Esophagus muscularis mucosa (tissue), 4 donors: ENCODE measurements around the gene MT1F. TPM values are rescaled to one million over a fixed set of nuclear protein-coding genes. Genes with fewer than 3 reads are reported as not detected.
"Not testable (repeated sequence)": the region's sequence is repeated elsewhere in the genome, so short reads cannot be mapped to it uniquely, and the experiment has no call there.

Experiments used
- DNase-seq: peaks from one replicate; pipeline ENCODE4 v3.0.0-alpha.2; 2017; ENCODE audit errors: extremely low spot score
- H3K27ac ChIP-seq, 4 donors: fragments of 200-600 bp; sonication (generic); replicated peaks in 1 of 4; 1 replicate in 3 of 4; 2 replicates in 1 of 4; pipeline ENCODE4 v1.5.1; 2016 to 2019; ENCODE audit warnings: mild to moderate bottlenecking in 1 of 4
- H3K27me3 ChIP-seq, 4 donors: fragments of 200-600 bp; sonication (generic); one replicate each; pipeline versions ENCODE4 v1.5.1 to v1.6.0; 2016 to 2019
- H3K36me3 ChIP-seq, 4 donors: fragments of 200-600 bp; sonication (generic); one replicate each; pipeline ENCODE4 v1.5.1; 2016 to 2019
- H3K4me1 ChIP-seq, 4 donors: fragments of 200-600 bp; sonication (generic); one replicate each; pipeline ENCODE4 v1.5.1; 2016 to 2019
- H3K4me3 ChIP-seq, 4 donors: fragments of 200-600 bp; sonication (generic); 1 replicate in 2 of 4; 2 replicates in 2 of 4; pipeline ENCODE4 v1.5.1; 2016 to 2019; ENCODE audit warnings: mild to moderate bottlenecking in 4 of 4, moderate library complexity in 1 of 4
- H3K9me3 ChIP-seq, 4 donors: fragments of 200-600 bp; sonication (generic); 1 replicate in 3 of 4; 2 replicates in 1 of 4; pipeline ENCODE4 v1.5.1; 2016 to 2019
- EP300 ChIP-seq: sonication (generic); formaldehyde crosslinking; IDR thresholded peaks from one replicate; pipeline ENCODE4 v1.6.1; 2017; ENCODE audit warnings: antibody characterized with exemption
- POLR2A ChIP-seq: fragments of 450-650 bp; IDR thresholded peaks from one replicate; pipeline ENCODE4 v1.6.1; 2017; ENCODE audit warnings: antibody characterized with exemption, moderate library complexity, mild to moderate bottlenecking, low read depth
- POLR2AphosphoS5 ChIP-seq, 2 donors: sonication (generic); formaldehyde crosslinking; IDR thresholded peaks; one replicate each; pipeline ENCODE4 v1.6.1; 2017; ENCODE audit warnings: antibody characterized with exemption in 2 of 2
- WGBS: methylation state at CpG from one replicate; pipeline ENCODE4 v1.1.5; 2018; 5-methylcytosine and 5-hydroxymethylcytosine counted together
- intact Hi-C: fragments of 100-400 bp; cut with DNase I; formaldehyde crosslinking; loops from one replicate; pipeline ENCODE4 v1.15.1; 2023
- total RNA-seq, 4 donors: library from RNA; depleted of rRNA; stranded (reverse); fragments of >200 nt; gene quantifications; one replicate each; pipeline versions ENCODE4 v1.1.0 to v1.2.1, GENCODE V29; 2016
- TF ChIP-seq, protein P1 (sequence below), 3 experiments: fragments of 200-600 bp in 2 of 3; fragments of 450-650 bp in 1 of 3; sonication (generic) in 2 of 3; IDR thresholded peaks; one replicate each; pipeline ENCODE4 v1.5.1; 2017 to 2019; ENCODE audit warnings: antibody characterized with exemption in 3 of 3, mild to moderate bottlenecking in 2 of 3, moderate library complexity in 1 of 3

MT1F gene
- total RNA-seq, 4 donors from 2014 or later: 2.1 to 7.1 (median 5.0) TPM

DNA sequence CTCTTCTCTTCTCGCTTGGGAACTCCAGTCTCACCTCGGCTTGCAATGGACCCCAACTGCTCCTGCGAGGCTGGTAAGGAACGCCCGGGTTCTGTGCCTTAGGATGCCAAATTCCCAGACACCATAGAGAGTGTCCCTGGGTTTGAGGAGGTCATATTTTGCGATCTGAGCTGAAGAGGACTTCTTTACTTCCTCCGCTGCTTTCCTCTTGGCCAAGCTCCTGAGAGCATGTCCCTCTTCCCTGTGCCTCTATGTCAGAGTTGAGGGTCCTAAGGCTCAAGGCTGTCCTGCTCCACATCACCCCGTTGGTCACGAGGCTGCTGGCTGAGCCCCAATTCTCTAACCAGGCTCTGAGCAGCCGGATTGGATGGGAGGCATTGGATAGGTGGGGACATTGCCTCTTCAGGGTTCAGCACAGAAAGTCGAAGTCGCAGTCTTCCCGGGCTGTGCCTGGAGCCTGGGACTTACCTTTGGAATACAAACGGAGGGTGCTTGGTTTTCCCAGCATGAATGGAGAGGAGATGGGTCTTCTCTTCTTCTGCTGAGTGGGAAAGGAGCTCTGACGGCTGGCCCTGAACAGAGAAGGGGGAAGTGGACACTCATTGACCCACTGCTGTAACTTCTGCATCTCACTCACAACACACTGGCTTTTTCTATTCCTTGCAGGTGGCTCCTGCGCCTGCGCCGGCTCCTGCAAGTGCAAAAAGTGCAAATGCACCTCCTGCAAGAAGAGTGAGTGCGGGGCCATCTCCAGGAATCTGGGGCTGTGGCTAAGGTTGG, 12.3 kb downstream of the MT1F start:
- DNase-seq: no peak
- no peaks in the 10 kb centered on the region for H3K9me3 ChIP-seq
- H3K27ac ChIP-seq: no peak overlapping the region
- intact Hi-C loops: no loop called here
- no peaks in the 10 kb centered on the region for H3K36me3 ChIP-seq
- peaks cover 12 to 27% (median 19%) of the 10 kb centered on the region in 4 donors for H3K4me1 ChIP-seq
- TF ChIP-seq POLR2AphosphoS5 (IDR thresholded peaks at IDR 0.05) (no peak), EP300 (no peak), POLR2A (no peak)
- TF ChIP-seq, protein P1, sequence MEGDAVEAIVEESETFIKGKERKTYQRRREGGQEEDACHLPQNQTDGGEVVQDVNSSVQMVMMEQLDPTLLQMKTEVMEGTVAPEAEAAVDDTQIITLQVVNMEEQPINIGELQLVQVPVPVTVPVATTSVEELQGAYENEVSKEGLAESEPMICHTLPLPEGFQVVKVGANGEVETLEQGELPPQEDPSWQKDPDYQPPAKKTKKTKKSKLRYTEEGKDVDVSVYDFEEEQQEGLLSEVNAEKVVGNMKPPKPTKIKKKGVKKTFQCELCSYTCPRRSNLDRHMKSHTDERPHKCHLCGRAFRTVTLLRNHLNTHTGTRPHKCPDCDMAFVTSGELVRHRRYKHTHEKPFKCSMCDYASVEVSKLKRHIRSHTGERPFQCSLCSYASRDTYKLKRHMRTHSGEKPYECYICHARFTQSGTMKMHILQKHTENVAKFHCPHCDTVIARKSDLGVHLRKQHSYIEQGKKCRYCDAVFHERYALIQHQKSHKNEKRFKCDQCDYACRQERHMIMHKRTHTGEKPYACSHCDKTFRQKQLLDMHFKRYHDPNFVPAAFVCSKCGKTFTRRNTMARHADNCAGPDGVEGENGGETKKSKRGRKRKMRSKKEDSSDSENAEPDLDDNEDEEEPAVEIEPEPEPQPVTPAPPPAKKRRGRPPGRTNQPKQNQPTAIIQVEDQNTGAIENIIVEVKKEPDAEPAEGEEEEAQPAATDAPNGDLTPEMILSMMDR (IDR thresholded peaks at IDR 0.05): no peak
- H3K4me3 ChIP-seq: peak overlapping the region in 1 of 4 donors; percentile 12
- WGBS: 24% methylated on average over 19 of the region's 19 CpGs
- peaks cover 4 to 100% (median 31%) of the 10 kb centered on the region in 4 donors for H3K27me3 ChIP-seq

DNA sequence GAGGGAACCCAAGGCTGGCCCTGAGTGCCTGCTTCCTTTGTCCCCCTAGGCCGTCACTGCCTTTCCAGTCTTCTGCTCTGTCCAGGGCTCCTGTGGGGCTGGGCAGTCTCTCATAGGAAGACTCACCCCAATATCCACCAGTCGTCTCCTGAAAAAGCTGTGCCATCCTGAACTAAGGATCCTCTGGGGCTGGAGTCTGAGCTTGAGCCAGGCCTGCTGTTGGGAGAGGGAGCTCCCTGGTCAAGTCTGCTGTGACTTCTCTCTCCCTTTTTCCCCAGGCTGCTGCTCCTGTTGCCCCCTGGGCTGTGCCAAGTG, 12.8 kb downstream of the MT1F start:
- no peak overlapping the region for H3K4me3 ChIP-seq
- peaks cover 4 to 100% (median 34%) of the 10 kb centered on the region in 4 donors for H3K27me3 ChIP-seq
- no peak for TF ChIP-seq EP300
- TF ChIP-seq POLR2AphosphoS5 (IDR thresholded peaks at IDR 0.05): no peak
- TF ChIP-seq POLR2A: no peak
- TF ChIP-seq, protein P1 (IDR thresholded peaks at IDR 0.05): no peak

GRCh38 chr16:56671691-56672090, 13.9 kb downstream of the MT1F start:
- WGBS: 61% methylated on average over 2 of the region's 2 CpGs
- intact Hi-C loops: loop anchor here (2.0 kb wide), 1 partner anchor 31 kb away; no protein-coding TSS in a partner anchor
- Histone ChIP-seq H3K4me1 (peaks cover 19 to 39% (median 29%) of the 10 kb centered on the region in 4 donors), H3K27me3 (peaks cover 4 to 100% (median 40%) of the 10 kb centered on the region in 4 donors)
- not testable (repeated sequence) for H3K9me3 ChIP-seq, DNase-seq, H3K4me3 ChIP-seq, H3K36me3 ChIP-seq, H3K27ac ChIP-seq

More for the DNA sequence above, 12.8 kb downstream of the MT1F start:
- DNase-seq: no peak
- intact Hi-C loops: no loop called here
- H3K4me1 ChIP-seq: peaks cover 13 to 30% (median 22%) of the 10 kb centered on the region in 4 donors
- no peaks in the 10 kb centered on the region for H3K36me3 ChIP-seq
- WGBS: 100% methylated on average over 1 of the region's 2 CpGs
- no peak overlapping the region for H3K27ac ChIP-seq
- no peaks in the 10 kb centered on the region for H3K9me3 ChIP-seq

DNA sequence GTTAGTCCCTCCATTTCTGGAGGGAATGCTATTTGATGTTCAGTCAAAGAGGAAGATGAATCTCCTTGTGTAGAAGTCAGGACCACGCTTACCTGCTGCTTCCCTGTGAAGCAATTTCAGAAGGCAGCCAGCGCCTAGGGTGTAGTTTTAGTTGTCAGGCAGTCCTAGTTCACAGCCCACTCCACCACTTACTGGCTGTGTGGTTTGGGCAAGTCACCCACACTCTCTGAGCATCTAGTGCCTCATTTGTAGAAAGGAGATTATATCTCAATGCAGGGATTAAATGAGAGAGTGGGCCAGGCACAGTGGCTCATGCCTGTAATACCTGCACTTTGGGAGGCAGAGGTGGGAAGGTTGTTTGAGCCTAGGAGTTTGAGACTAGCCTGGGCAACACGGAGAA, 14.4 kb downstream of the MT1F start:
- Histone ChIP-seq H3K27me3 (peaks cover 4 to 100% (median 39%) of the 10 kb centered on the region in 4 donors), H3K4me1 (peaks cover 19 to 39% (median 29%) of the 10 kb centered on the region in 4 donors)
- not testable (repeated sequence) for H3K4me3 ChIP-seq, H3K27ac ChIP-seq, H3K36me3 ChIP-seq, DNase-seq, H3K9me3 ChIP-seq
- 76% methylated on average over 3 of the region's 3 CpGs for WGBS
- intact Hi-C loops: loop anchor here (2.0 kb wide), 1 partner anchor 31 kb away; no protein-coding TSS in a partner anchor

DNA sequence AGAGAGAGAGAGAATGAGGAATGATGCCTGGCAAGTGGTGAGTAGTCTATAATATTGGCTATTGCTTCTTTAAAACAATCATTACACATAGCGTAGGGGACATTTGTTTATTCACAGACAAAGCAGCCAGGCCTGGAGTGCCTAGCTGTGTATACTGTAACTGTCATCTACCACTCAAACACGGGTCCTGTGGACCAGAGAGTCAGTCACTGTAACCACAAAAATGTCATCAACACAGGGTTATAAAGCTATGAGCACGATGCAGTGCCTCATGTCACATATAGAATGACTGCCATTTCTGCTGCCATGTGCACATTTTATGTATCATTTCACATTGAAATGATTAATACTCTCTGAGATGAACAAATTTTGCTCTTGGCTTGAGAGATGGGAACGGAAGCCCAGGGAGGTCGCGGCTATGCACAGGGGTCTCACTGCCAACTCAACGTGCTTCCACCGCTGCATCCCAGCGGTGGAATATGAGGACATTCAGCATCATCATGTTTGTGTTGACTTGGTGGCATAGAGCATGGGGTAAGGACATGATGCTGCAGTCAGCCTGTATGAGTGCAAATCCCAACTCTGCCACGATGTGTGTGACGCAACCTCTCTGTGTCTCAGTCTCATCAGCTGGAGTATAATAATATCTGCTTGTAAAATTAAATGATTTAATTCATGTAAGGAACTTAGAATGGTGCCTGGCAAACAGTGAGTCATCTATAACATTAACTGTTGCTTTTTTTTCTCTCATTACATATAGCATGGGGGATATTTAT, 15.2 kb downstream of the MT1F start:
- Histone ChIP-seq H3K9me3 (no peaks in the 10 kb centered on the region), H3K4me1 (peaks cover 14 to 32% (median 24%) of the 10 kb centered on the region in 4 donors), H3K27me3 (peaks cover 3 to 95% (median 35%) of the 10 kb centered on the region in 4 donors), H3K36me3 (no peaks in the 10 kb centered on the region), H3K27ac (no peak overlapping the region), H3K4me3 (no peak overlapping the region)
- TF ChIP-seq EP300 (no peak), POLR2A (no peak), POLR2AphosphoS5 (IDR thresholded peaks at IDR 0.05) (no peak)
- TF ChIP-seq, protein P1 (IDR thresholded peaks at IDR 0.05): no peak
- DNase-seq: no peak
- intact Hi-C loops: loop anchor here (2.0 kb wide), 1 partner anchor 30 kb away; no protein-coding TSS in a partner anchor
- 85% methylated on average over 11 of the region's 11 CpGs for WGBS
